ENCODE results near the gene SEMA4G.

SEMA4G gene

GRCh38 chr10:101000915-101001658 lies 31.8 kb downstream of the SEMA4G start:
- TF ChIP-seq CTCF (IDR thresholded peaks at IDR 0.05; ENCODE audit: insufficient read depth, low read length, missing control alignments) = no peak
- peak; percentile 70 for DNase-seq (ENCODE audit: low read depth, low spot score)
- ChIA-PET CTCF (interaction anchor here (0.7 to 26.4 kb wide), 5 partner anchors 8 to 36 kb away, joined by 3 to 803 read pairs (median 242); partner anchors contain the start of genes PDZD7 and SFXN3), POLR2A (interaction anchor here (0.9 to 2.6 kb wide), 2 partner anchors 13 to 28 kb away, joined by 3 to 16 read pairs; no protein-coding TSS in a partner anchor)
- H3K4me3 ChIP-seq (ENCODE audit: low read depth, low read length) = peak overlapping the region; percentile 85

- H3K4me3 ChIP-seq (ENCODE audit: low read depth, low read length) = peak overlapping the region; percentile 85
- DNase-seq (ENCODE audit: low read depth, low spot score) = no peak
- CTCF ChIA-PET = interaction anchor here (0.7 to 26.4 kb wide), 4 partner anchors 7 to 37 kb away, joined by 3 to 803 read pairs (median 170); no protein-coding TSS in a partner anchor
- POLR2A ChIA-PET = interaction anchor here (0.9 to 2.6 kb wide), 2 partner anchors 13 to 27 kb away, joined by 3 to 16 read pairs; no protein-coding TSS in a partner anchor
- TF ChIP-seq CTCF (IDR thresholded peaks at IDR 0.05; ENCODE audit: insufficient read depth, low read length, missing control alignments) = no peak
Measured at GRCh38 chr10:101001659-101002035, 32.3 kb downstream of the SEMA4G start.

- no peak for TF ChIP-seq CTCF (IDR thresholded peaks at IDR 0.05; ENCODE audit: insufficient read depth, low read length, missing control alignments)
- no peak for DNase-seq (ENCODE audit: low read depth, low spot score)
- POLR2A ChIA-PET = no interaction called here
- CTCF ChIA-PET = interaction anchor here (0.9 to 26.4 kb wide), 5 partner anchors 7 to 58 kb away, joined by 4 to 803 read pairs (median 24); partner anchors contain the start of genes MRPL43 and TWNK
- no peak overlapping the region for H3K4me3 ChIP-seq (ENCODE audit: low read depth, low read length)
Measured at GRCh38 chr10:101002456-101002855, 33.2 kb downstream of the SEMA4G start.

- TF ChIP-seq CTCF (IDR thresholded peaks at IDR 0.05; ENCODE audit: insufficient read depth, low read length, missing control alignments) = no peak
- CTCF ChIA-PET = interaction anchor here (0.8 to 26.4 kb wide), 8 partner anchors 5 to 54 kb away, joined by 3 to 803 read pairs (median 6); no protein-coding TSS in a partner anchor
- POLR2A ChIA-PET = no interaction called here
- DNase-seq (ENCODE audit: low read depth, low spot score) = no peak
- H3K4me3 ChIP-seq (ENCODE audit: low read depth, low read length) = no peak overlapping the region
Measured at GRCh38 chr10:101003639-101004206, 34.4 kb downstream of the SEMA4G start.

GRCh38 chr10:101005361-101005760 lies 36.1 kb downstream of the SEMA4G start:
- CTCF ChIA-PET = interaction anchor here (1.0 to 26.4 kb wide), 5 partner anchors 8 to 37 kb away, joined by 4 to 803 read pairs (median 24); partner anchors contain the start of gene LZTS2
- DNase-seq (ENCODE audit: low read depth, low spot score) = no peak
- POLR2A ChIA-PET = no interaction called here
- no peak overlapping the region for H3K4me3 ChIP-seq (ENCODE audit: low read depth, low read length)
- TF ChIP-seq CTCF (IDR thresholded peaks at IDR 0.05; ENCODE audit: insufficient read depth, low read length, missing control alignments) = no peak
